Fibroblast of skin of right biceps (primary cell): ENCODE data around the gene NES.
"Not testable (repeated sequence)": the region's sequence is repeated elsewhere in the genome, so short reads cannot be mapped to it uniquely, and the experiment has no call there.

ENCODE experiments used
- DNase-seq: peaks from one replicate; pipeline ENCODE4 v3.0.0-alpha.2; 2013

The NES gene

DNA sequence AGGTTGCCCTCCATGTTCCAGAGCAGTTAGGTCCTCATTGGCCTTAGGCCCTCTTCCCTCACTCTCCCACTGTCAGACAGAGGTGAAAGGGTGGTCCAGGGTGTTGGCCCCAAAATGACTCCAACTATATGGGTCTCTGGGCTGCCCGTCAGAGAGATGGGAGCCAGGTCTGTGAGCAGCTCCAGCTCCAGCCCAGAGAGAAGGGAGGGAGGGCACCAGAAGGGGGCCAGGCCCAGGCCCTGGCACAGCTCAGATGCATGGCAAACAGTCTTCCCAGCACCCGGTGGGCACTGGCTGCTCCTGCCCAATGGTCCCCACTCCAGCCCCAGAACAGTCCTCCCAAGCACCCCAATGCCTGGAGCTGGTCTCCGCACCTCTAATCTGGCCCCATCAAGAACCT is 33.1 kb downstream of the NES start:
- no peak for DNase-seq

- no peak for DNase-seq
Measured at GRCh38 chr1:156643778-156644092, 33.5 kb downstream of the NES start.

- no peak for DNase-seq
Measured at GRCh38 chr1:156643049-156643777, 34.0 kb downstream of the NES start.

DNA sequence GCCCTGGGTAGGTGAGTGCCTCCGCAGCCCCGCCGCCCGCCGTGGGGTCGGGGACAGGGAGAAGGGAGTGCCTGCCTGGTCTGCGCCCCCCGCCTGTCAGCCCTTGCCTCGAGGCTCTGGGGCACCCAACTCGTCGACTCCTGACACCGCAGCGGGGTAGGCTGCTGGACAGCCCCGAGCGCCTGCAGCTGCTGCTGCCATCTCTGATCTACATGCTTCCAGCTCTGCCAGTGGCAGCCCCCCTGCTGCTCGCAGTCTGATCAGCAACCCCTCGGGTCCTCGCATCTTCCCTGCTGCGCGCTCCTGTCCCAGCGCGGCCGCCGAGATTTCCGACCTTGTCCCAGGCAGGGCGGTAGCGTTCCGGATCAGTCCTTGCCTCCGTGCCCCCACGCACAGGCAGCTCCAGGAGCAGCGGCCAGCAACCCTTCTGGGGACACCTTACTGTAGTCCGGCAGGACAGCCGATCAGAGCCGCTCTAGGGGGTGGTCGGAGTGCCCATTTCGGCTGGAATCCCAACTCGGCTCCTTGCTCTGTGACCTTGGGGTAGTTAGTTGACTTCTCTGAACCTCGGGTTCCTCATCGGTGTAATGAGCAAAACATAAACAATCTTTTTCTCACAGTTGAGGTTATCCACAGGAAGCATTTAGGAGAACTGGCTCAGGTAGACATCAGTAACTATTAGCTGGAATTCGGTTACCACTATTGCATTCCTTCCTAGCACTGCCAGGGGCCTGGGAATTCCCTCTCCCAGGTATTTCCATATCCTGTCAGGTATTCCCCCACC is 34.8 kb downstream of the NES start:
- no peak for DNase-seq

DNA sequence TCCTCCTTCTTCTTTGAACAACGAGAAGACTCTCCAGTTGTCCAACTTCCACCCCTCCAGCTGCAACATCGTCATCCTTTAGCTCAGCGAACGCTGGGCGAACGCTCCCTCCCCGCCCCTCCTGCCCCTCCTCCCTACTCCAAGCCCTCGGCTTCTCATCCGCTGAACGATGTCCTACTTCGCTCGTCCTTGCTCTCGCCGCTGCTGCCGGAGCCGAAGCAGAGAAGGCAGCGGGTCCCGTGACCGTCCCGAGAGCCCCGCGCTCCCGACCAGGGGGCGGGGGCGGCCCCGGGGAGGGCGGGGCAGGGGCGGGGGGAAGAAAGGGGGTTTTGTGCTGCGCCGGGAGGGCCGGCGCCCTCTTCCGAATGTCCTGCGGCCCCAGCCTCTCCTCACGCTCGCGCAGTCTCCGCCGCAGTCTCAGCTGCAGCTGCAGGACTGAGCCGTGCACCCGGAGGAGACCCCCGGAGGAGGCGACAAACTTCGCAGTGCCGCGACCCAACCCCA is 35.4 kb downstream of the NES start, which contains the start of gene BCAN:
Gene BCAN (plus strand): TSS at position 357 of the 504 bp plus-strand sequence. CDS start 3,938 bp downstream, outside the sequence.
- no peak for DNase-seq

DNA sequence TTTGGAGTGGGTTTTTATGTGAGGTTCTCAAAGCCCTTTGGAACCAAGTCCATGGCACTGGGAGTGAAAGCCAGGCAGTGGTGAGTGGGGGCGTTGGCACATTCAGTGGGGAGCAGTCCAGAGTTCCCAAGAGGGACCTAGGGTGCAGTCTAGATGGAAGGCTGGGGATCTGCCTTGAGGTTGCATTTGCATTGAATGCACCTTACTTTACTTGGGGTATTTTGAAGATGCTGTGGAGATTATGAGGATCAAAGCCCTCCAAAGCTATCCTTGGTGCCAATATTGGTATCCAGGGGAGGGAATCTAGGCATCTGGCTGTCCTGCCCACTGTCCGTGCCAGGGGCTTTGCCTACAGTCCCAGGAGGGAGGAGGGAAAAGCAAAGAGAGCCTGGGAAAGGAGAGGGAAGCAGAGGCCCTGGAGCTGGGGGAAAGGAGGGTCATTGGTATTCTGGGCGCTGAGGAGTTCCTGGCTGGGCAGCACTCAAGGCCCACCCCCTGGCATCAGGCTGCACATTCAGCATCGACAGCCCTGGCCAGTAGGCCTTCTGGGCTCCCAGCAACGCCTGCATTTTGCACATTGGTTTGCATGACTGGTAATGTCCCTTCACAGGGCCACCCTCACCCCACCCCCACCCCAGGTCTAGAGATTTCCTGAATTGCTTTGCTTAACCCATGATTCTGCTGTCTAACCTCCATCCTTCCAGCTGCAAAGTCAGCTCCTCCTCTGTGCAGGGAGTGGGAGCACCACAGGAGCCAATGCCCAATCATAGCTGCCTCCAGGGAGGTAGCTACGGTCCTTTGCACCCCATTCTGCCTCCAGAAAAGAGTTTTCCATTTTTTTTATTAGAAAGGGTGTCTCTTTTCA is 36.1 kb downstream of the NES start:
- no peak for DNase-seq

- DNase-seq, result no peak
Measured at GRCh38 chr1:156639601-156640101, 37.6 kb downstream of the NES start.

- DNase-seq, result no peak
Measured at GRCh38 chr1:156638189-156638985, 38.8 kb downstream of the NES start.

DNA sequence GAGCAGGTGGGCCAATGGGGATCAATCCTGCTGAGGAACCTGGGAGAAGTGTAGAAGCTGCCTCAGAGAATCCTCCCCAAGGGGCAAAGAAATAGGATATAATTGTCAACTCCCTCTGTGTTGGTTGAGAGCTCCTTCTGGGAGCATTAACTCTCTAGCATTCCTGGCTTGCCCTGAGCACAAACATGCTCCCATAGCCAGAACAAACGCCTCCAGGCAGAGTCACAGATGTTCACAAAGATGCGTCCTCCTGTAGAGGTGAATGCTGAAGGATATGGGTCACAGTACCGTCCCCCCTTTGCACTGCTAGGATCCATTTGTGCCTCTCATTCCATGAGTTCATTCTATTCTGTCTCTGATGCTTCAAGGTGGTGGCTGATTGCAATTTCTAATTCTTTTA is 44.9 kb downstream of the NES start:
- DNase-seq, result no peak

DNA sequence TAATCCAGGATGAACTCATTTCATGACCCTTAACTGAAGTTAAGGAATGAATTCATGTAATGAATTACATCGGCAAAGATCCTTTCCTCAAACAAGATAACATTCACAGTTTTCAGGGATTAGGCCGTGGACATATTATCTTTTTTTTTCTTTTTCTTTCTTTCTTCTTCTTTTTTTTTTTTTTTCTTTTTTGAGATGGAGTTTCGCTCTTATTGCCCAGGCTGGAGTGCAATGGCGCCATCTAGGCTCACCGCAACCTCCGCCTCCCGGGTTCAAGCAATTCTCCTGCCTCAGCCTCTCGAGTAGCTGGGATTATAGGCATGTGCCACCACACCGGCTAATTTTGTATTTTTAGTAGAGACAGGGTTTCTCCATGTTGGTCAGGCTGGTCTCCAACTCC is 46.1 kb downstream of the NES start:
- DNase-seq, result not testable (repeated sequence)

DNA sequence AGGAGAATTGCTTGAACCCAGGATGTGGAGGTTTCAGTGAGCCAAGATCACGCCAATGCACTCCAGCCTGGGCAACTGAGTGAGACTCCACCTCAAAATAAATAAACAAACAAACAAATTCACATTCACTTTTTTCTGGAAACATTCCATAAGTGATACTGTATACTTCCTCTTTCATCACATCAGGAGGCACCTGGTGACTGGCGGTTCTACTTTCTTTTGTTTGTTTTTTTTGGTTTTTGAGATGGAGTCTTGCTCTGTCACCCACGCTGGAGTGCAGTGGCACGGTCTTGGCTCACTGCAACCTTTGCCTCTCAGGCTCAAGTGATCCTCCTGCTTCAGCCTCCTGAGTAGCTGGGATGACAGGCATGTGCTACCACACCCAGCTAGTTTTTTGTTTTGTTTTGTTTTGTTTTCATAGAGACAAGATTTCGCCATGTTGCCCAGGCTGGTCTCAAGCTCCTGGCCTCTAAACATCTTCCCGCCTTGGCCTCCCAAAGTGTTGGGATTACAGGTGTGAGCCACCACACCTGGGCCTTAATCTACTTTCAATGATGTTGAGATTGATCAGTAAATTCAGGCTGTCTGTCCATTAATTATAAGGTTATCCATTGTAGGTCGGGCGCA is 47.3 kb downstream of the NES start:
- DNase-seq, result no peak

GRCh38 chr1:156627313-156627880 is 49.8 kb downstream of the NES start:
- DNase-seq, result peak; percentile 47

DNA sequence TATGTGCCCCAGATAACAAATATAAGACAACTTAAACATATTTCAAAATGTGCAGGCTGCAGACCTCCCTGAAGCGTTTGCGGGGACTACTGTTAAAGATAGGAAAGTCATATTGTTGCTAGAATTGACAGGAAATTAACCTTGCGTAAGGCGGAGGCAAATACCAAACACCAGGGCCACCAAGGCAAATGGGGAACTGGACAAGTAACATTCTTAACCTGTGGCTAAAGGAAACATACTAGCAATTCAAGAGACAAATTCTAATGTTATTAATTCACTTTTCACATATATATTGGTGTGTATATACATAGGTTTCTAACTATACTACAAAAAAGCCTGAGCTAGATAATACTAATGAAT is 51.1 kb downstream of the NES start:
- no peak for DNase-seq

DNA sequence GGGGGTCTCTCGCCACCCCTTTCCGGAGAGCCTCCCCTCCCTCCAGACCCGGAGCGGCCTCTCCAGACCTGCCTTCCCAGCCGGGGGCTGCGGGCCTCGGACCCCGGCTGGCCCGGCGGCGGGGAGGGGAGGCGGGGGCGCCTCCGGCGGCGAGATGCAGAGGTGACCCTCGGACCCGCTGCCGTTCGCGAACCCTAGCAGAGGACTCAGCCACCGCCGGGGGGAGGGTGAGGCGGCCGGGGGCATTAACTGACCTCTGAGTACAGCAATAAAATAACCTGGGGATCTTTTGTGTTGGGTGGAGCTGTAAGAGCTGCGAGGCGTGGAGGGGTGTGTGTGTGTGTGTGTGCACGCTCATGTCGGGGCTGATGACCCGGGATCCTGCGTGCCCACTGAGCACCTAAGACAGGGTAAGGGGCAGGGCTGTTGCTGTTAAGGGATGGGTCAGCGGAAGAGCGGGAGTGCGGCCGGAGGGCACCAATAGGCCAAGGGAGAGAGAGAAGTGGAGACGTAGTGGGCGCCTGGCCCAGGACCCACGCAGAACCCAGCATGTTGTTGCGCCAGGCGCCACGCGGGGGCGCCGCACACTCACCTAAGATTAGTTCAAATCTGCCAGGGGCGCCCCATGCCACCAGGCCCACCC is 51.6 kb downstream of the NES start:
- peak; percentile 14 for DNase-seq

GRCh38 chr1:156624814-156625435 is 52.3 kb downstream of the NES start:
- DNase-seq, result no peak

- peak; percentile 48 for DNase-seq
Measured at GRCh38 chr1:156623946-156624813, 53.0 kb downstream of the NES start.

GRCh38 chr1:156622581-156623297 is 54.5 kb downstream of the NES start:
- no peak for DNase-seq

DNA sequence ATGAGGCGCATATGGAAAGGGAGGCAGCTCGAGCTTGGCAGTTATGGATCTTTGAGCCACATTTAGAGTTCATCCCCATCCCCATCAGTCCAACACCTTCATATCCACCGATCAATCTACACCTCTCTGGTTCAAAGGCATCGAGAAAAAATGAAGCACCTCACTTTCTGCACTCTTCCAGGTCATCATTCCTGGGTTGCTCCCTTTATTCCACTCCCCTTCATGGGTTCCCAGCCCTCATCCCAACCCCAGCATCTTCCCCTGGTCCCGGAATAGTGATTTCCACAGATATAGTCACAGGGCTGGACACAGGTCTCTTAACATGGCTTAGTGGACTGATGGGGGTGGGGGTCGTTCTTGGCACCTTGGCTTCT is 57.6 kb downstream of the NES start:
- DNase-seq, result no peak
